Astrocyte of the hippocampus (primary cell): ENCODE data around the gene ADAD1.

Experiments
- DNase-seq: peaks from one replicate; pipeline ENCODE4 v3.0.0; 2011; ENCODE audit warnings: low read depth, low spot score

The ADAD1 gene

DNA sequence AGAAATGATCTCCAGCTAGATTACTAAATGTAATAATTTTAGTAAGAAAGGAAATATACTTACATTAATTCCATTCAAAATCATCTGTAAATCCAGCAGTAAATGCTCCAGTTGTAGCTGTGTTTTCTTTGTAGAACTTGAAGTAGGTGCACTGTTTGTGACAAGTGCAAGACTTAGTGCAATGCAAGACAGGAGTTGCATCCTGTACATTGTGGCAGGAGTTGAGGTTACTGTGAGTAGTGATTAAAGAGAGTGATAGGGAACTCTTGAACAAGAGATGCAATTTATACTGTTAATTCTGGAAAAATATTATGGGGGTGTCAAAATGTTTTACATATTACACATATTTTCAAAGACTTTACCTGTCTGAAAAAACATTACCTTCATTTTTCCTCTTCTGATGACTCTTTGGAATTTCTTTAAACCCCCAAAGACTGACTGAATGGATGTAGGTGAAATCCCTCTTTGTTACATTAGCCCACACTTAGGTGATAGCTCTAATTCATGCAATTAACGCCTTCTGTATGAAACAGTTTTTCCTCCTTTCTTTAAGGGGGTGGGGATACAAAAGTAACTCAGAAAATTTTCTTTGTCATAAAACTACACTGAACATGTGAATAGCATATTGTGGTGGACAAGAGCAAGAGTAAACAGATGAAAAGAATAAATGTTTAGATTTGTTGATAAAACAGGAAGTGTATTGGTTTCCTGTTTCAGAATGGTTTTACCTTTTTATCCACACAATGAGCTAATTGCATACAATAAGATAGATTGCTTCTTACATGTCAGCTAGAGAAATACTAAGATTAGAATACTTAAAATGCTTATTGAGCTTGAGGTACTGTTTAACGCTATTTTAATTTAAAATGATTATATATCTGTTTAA is 77.7 kb downstream of the ADAD1 start, which contains the start of gene IL2:
IL2 (minus strand) TSS at position 495 of the 886 bp plus-strand sequence; CDS start at position 210, 285 bp downstream.
- DNase-seq: no peak

DNA sequence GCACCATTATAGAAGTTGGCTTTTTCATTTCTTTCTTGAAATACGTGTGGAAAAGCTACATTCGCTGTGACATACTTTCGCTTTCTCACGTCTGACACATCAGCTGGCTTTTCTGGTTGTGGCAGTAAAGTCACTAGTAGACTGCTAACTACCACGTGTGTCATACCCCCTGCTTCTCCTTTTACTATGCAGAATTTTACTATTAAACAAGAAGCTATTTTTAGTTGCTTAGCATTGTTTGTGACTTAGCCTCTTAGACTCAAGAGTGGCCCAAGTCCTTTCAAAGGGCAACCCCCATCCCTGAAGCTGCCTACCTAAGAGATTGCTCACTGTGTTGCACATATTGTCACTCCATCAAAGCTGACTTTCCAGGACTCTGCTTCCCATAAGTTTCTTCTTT is 79.8 kb downstream of the ADAD1 start:
- peak; percentile 59 for DNase-seq

DNA sequence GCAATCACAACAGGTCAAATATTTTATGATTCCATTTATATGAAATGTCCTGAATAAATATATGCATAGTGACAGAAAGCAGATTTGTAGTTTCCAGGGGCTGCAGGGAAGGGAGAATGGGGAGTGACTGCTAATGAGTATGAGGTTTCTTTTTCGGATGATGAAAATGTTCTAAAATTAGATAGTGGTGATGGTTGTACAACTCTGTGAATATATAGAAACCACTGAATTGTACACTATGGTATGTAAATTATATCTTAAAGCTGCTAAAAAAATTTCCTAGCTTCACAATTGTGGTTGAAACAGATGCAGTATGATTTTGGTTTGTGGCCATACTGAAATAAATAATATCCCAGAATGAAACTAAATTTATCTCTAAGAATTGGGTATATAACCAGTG is 90.6 kb downstream of the ADAD1 start:
- no peak for DNase-seq

DNA sequence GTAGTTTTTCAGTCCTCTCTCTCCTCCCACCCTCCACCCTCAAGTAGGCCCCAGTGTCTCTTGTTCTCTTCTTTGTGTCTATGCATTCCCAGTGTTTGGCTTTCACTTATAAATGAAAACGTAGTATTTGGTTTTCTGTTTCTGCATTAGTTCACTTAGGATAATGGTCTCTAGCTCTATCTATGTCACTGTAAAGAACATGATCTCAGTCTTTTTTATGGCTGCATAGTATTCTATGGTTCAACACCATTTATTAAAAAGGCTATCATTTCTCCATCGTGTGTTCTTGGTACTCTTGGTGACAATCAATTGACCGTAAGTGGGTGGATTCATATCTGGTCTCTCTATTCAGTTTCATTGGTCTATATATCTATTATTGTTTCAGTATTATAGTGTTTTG is 96.4 kb downstream of the ADAD1 start:
- DNase-seq: no peak

DNA sequence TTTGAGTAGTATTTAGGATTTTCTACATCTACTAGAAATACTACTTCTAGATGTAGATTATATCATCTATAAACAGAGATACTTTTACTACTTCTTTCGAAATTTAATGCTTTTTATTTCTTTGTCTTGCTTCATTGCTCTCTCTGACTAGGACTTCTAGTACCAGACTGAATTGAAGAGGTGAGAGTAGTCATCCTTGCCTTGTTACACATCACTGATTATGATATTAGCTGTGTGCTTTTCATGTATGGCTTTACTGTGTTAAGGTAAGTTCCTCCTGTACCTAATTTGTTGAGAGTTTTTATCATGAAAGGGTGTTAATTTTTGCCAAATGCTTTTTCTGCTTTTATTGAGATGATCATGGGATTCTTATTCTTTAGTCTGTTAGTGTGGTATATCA is 97.3 kb downstream of the ADAD1 start:
- DNase-seq: no peak

DNA sequence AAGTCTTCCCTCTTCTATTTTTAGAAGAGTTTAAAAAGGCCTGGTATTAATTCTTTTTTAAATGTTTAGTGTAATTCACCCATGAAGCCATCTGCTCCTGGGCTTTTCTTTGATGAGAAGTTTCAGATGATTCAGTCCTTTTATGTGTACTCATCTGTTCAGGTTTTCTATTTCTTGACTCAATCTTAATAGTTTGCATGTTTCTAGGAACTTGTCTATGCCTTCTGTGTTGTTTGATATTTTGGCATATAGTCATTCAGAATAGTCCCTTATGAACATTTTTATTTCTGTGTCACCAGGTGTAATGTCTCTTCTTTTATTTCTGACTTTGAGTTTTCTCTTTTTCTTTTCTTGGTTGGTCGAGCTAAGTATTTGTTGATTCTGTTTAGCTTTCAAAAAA is 97.9 kb downstream of the ADAD1 start:
- DNase-seq: no peak
